NOMO-1 (cell line): ENCODE measurements around the gene SH2D7.

Experiments used
- DNase-seq, 2 experiments: peaks; one replicate each; lab custom pipeline; 2025; ENCODE audit not compliant: unreplicated experiment in 2 of 2; lab: John Stamatoyannopoulos, UW

SH2D7 gene

DNA sequence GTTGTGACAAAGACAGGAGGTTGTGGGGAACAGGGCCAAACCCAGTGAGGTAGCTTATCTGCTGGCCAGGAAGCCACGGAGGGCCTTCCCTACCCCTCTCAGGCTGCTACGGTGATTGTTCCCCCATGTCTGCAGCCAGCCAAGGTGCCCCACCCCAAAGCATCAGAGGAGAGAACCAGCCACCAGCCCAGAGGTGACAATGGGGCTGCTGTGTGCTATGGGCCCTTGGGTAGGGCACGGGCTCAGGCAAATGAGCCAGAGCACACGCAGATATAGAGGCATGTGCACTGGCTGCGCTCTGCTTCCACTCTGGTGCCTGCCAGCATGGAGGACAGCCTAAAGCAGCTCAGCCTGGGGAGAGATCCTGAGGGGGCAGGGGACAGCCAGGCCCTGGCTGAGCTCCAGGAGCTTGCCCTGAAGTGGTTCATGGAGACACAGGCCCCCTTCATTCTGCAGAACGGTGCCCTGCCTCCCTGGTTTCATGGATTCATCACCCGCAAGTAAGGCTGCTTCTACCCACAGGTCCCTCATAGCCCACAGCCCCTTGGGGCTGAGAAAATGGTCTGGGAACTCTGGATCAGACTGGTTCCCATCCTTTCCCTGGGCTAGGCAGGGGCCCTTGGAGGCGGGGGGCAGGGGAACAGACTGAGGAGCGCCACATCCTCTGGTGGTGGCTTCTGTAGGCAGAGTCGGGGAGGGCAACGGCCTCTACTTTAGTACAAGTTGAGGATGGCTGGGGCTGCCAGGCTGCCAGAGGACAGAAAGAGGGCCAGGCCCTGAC is at the start of gene SH2D7:
Gene SH2D7, plus strand, starts transcription at position 301 of the 781 bp plus-strand sequence. Its CDS starts 24 bp downstream, at position 325.
- DNase-seq: no peak

- peak in 1 of 2 experiments; percentile 64 for DNase-seq
Observed at GRCh38 chr15:78044407-78045155, 47.8 kb upstream of the SH2D7 start.

DNA sequence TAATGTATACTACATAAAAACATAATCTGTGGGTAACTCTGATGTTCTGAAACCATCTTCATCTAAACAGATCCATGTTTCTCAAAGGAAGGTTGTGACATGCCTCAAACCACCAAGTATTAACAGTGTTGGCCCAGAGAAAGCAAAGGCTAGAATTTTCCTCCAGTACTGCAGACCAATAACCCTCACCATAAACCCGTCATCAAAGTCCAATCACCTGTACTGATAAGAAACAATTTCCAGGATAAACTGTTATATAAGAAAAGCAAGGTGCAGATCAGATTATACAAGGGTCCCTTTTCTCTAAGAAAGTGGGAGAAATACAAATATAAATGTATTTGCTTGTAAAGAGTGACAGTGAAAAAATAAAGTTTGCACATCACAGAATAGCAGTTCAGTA is 47.2 kb upstream of the SH2D7 start:
- DNase-seq: peak in 1 of 2 experiments; percentile 10

DNA sequence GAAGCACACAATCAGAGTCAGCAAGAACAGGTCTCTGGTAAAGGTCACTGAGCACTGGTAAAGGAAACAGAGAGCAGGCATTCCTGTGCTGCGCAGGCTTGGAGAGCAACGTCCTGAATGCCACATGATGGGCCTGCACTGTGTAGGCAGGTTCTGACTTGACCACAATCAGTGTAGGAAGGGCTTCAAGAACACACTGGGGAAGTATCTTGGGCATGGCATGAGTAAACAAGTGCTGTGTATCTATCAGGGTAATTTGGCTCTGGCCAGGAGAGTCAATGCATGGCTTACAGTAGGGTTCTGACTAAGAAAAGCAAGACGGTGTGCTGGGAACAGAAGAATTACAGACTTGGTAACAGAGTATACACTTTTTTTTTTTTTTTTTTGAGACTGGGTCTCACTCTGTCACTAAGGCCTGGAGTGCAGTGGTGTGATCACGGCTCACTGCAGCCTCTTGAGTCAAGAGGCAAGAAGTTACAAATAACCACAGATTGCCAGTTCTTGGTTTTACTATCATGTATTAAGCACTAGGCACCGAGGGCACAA is 45.5 kb upstream of the SH2D7 start:
- DNase-seq: no peak

GRCh38 chr15:78047761-78048627 is 44.4 kb upstream of the SH2D7 start:
- peak; percentile 79 to 82 for DNase-seq

- no peak for DNase-seq
Observed at GRCh38 chr15:78048628-78048920, 43.8 kb upstream of the SH2D7 start.

GRCh38 chr15:78049691-78050440 is 42.5 kb upstream of the SH2D7 start:
- peak; percentile 52 to 60 for DNase-seq

DNA sequence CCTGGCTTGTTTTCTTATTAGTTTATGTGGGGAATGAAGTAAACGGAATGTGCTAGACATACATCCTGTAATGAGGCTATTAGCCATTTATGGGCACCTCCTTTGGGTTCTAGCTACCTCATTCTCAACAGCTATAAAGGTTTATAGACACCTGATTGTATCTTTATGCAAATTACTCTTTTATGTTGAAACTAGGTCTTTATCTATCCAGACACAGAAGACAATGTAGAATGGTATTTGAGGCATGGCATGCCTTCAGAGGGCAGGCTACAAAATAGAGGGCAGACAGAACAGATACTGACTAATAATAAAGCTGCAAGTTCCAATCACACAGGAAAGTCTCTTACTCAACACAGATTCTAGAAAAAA is 41.9 kb upstream of the SH2D7 start:
- DNase-seq: no peak

DNA sequence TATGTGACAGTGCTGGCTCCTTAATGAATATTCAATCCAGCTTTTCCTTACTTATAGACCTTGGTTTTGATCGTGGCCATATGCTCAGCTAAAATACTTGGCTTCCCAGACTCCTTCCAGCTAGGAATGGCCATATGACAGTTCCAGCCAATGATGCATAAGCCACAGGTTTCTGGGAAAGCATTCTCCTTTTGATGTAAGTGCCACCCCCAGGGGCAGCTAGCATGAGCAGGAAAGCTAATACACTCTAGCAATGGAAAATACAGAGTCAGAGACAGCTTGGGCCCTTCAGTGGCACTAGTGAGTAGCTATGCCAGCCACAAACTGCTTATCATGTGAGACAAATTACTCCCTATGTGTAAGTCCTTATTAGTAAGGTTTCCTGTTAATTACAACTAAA is 41.5 kb upstream of the SH2D7 start:
- no peak for DNase-seq

- no peak for DNase-seq
Observed at GRCh38 chr15:78051596-78051995, 40.8 kb upstream of the SH2D7 start.

GRCh38 chr15:78052001-78052401 is 40.4 kb upstream of the SH2D7 start:
- DNase-seq: peak in 1 of 2 experiments; percentile 7

DNA sequence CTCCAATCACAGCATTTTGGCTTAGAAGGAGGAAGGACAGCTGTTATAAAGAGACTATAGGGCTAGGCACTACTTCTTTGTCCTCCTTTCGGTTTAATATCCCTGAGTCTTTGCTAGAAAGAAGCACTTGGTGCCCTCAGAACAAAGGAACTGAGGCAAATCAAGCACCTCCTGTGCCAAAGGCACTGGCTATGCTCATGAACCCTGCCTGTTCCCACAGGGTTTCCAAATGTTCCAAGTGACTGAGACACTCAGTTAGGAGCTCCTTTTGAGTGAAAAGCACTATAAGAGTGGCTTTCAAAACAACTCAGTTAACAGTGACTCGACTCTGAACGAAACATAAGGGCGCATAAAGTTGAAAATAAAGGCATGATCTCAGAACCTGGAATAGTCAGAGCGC is 39.8 kb upstream of the SH2D7 start:
- no peak for DNase-seq

- no peak for DNase-seq
Observed at GRCh38 chr15:78054518-78054917, 37.8 kb upstream of the SH2D7 start.

DNA sequence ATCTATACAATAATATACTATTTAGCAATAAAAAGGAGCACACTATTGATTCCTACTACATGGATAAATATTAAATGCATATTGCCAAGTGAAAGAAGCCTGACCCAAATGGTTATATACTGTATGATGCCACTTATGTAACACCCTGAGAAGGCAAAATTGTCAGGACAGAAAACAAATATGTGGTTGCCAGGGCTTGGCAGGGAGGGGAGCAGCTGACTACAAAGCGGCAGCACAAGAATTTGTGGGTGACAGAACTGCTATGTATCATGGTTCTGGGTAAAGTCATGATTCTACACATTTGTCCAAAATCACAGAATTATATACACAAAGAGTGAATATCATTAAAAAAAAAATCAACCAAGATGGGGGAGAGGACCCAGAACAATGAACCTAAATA is 37.4 kb upstream of the SH2D7 start:
- no peak for DNase-seq

- no peak for DNase-seq
Observed at GRCh38 chr15:78055919-78056713, 36.2 kb upstream of the SH2D7 start.

GRCh38 chr15:78056714-78057269 is 35.6 kb upstream of the SH2D7 start:
- DNase-seq: peak in 1 of 2 experiments; percentile 45

- DNase-seq: no peak
Observed at GRCh38 chr15:78057803-78058202, 34.6 kb upstream of the SH2D7 start.

GRCh38 chr15:78058401-78058935 is 33.9 kb upstream of the SH2D7 start:
- DNase-seq: no peak
